Ascending aorta (tissue), 2 donors: Measurements from ENCODE around the gene SH3RF3. TPM values are rescaled to one million over a fixed set of nuclear protein-coding genes. Genes with fewer than 3 reads are reported as not detected.

Experiments used
- DNase-seq, 2 donors: peaks; one replicate each; pipeline ENCODE4 v3.0.0-alpha.2; 2019; ENCODE audit warnings: low spot score in 2 of 2
- H3K27ac ChIP-seq, 2 donors: fragments of 200-600 bp; sonication (generic); one replicate each; pipeline ENCODE4 v1.5.1; 2016 to 2017; ENCODE audit warnings: mild to moderate bottlenecking in 1 of 2
- H3K27me3 ChIP-seq: fragments of 200-600 bp; sonication (generic); one replicate; pipeline ENCODE4 v1.5.1; 2017
- H3K36me3 ChIP-seq, 2 donors: fragments of 200-600 bp; sonication (generic); one replicate each; pipeline ENCODE4 v1.5.1; 2016
- H3K4me1 ChIP-seq, 2 donors: fragments of 200-600 bp; sonication (generic); one replicate each; pipeline ENCODE4 v1.5.1; 2016 to 2017; ENCODE audit warnings: mild to moderate bottlenecking in 1 of 2
- H3K4me3 ChIP-seq, 2 donors: fragments of 200-600 bp; sonication (generic); one replicate each; pipeline ENCODE4 v1.5.1; 2016 to 2017; ENCODE audit warnings: mild to moderate bottlenecking in 1 of 2
- H3K9me3 ChIP-seq, 2 donors: fragments of 200-600 bp; sonication (generic); one replicate each; pipeline ENCODE4 v1.5.1; 2016
- CTCF ChIP-seq, 3 experiments: fragments of 200-600 bp in 2 of 3; fragments of 450-650 bp in 1 of 3; sonication (generic) in 2 of 3; IDR thresholded peaks; one replicate each; pipeline ENCODE4 v1.5.1; 2016 to 2019; ENCODE audit warnings: antibody characterized with exemption in 3 of 3, mild to moderate bottlenecking in 1 of 3, moderate library complexity in 1 of 3
- intact Hi-C: fragments of 100-400 bp; cut with DNase I; formaldehyde crosslinking; loops from one replicate; pipeline ENCODE4 v1.15.1; 2023
- total RNA-seq: library from RNA; depleted of rRNA; stranded (reverse); fragments of >200 nt; gene quantifications from one replicate; pipeline ENCODE4 v1.1.0, GENCODE V29; 2016

The SH3RF3 gene
- total RNA-seq, 1 donor from 2014 or later = 53.5 TPM

- TF ChIP-seq CTCF (IDR thresholded peaks at IDR 0.05) = peak in 1 of 3 experiments; percentile 15
Measured at GRCh38 chr2:109349503-109350465, 220.8 kb downstream of the SH3RF3 start.

GRCh38 chr2:109350526-109350925 lies 221.5 kb downstream of the SH3RF3 start:
- TF ChIP-seq CTCF (IDR thresholded peaks at IDR 0.05) = no peak
- DNase-seq = no peak
- Histone ChIP-seq H3K36me3 (no peaks in the 10 kb centered on the region), H3K4me3 (no peak overlapping the region), H3K27ac (peak overlapping the region; percentile 66 to 76), H3K27me3 (no peaks in the 10 kb centered on the region), H3K4me1 (peaks cover 13 to 40% of the 10 kb centered on the region in 2 donors), H3K9me3 (no peaks in the 10 kb centered on the region)
- intact Hi-C loops = loop anchor here (5.0 kb wide), 1 partner anchor 87 kb away; no protein-coding TSS in a partner anchor

More at GRCh38 chr2:109349503-109350465, 220.8 kb downstream of the SH3RF3 start:
- Histone ChIP-seq H3K27me3 (no peaks in the 10 kb centered on the region), H3K4me1 (peaks cover 13 to 40% of the 10 kb centered on the region in 2 donors), H3K27ac (peak overlapping the region; percentile 66 to 76), H3K4me3 (no peak overlapping the region), H3K36me3 (no peaks in the 10 kb centered on the region), H3K9me3 (no peaks in the 10 kb centered on the region)
- intact Hi-C loops = loop anchor here (5.0 kb wide), 2 partner anchors 88 to 163 kb away; no protein-coding TSS in a partner anchor
- no peak for DNase-seq

GRCh38 chr2:109351164-109351756 lies 222.3 kb downstream of the SH3RF3 start:
- Histone ChIP-seq H3K9me3 (no peaks in the 10 kb centered on the region), H3K27ac (peak overlapping the region; percentile 66 to 76), H3K4me3 (no peak overlapping the region), H3K36me3 (no peaks in the 10 kb centered on the region), H3K27me3 (no peaks in the 10 kb centered on the region), H3K4me1 (peaks cover 13 to 40% of the 10 kb centered on the region in 2 donors)
- peak; percentile 58 to 90 for DNase-seq
- intact Hi-C loops = loop anchor here (5.0 kb wide), 1 partner anchor 86 kb away; no protein-coding TSS in a partner anchor
- TF ChIP-seq CTCF (IDR thresholded peaks at IDR 0.05) = no peak

- TF ChIP-seq CTCF (IDR thresholded peaks at IDR 0.05) = no peak
- DNase-seq = no peak
- no peak overlapping the region for H3K27ac ChIP-seq
Measured at GRCh38 chr2:109352056-109352897, 223.3 kb downstream of the SH3RF3 start.

More at GRCh38 chr2:109352056-109352897, 223.3 kb downstream of the SH3RF3 start:
- no peaks in the 10 kb centered on the region for H3K27me3 ChIP-seq
- no peaks in the 10 kb centered on the region for H3K36me3 ChIP-seq
- intact Hi-C loops = loop anchor here (5.0 kb wide), 1 partner anchor 85 kb away; no protein-coding TSS in a partner anchor
- H3K9me3 ChIP-seq = no peaks in the 10 kb centered on the region
- H3K4me1 ChIP-seq = peaks cover 13 to 40% of the 10 kb centered on the region in 2 donors
- H3K4me3 ChIP-seq = no peak overlapping the region
